Trophoblast cell (in vitro differentiated cells and primary cell): ENCODE data around the gene CFL1. TPM values are rescaled to one million over a fixed set of nuclear protein-coding genes. Genes with fewer than 3 reads are reported as not detected.
A peak's percentile ranks its signal among the peaks of the same experiment; 100 is the strongest.

ENCODE experiments used
- DNase-seq, 2 donors: peaks; one replicate each; pipeline ENCODE4 v3.0.0-alpha.2; 2016
- H2AFZ ChIP-seq: 2 replicates; pipeline ENCODE4 v1.6.1; 2013; ENCODE audit warnings: low read length, moderate library complexity, mild to moderate bottlenecking; ENCODE audit not compliant: insufficient read depth, poor library complexity
- H2AK5ac ChIP-seq: 2 replicates; pipeline ENCODE4 v1.6.1; 2013; ENCODE audit warnings: mild to moderate bottlenecking, low read length
- H2BK120ac ChIP-seq: 2 replicates; pipeline ENCODE4 v1.6.1; 2013; ENCODE audit warnings: low read length, mild to moderate bottlenecking, moderate library complexity; ENCODE audit not compliant: insufficient read depth, poor library complexity
- H2BK12ac ChIP-seq: 2 replicates; pipeline ENCODE4 v1.6.1; 2013; ENCODE audit warnings: mild to moderate bottlenecking, low read length, moderate library complexity
- H2BK5ac ChIP-seq: 2 replicates; pipeline ENCODE4 v1.6.1; 2013; ENCODE audit warnings: low read length, low read depth, moderate library complexity, mild to moderate bottlenecking; ENCODE audit not compliant: poor library complexity
- H3K14ac ChIP-seq: 2 replicates; pipeline ENCODE4 v1.6.1; 2013; ENCODE audit warnings: mild to moderate bottlenecking, low read length
- H3K18ac ChIP-seq: 2 replicates; pipeline ENCODE4 v1.6.1; 2013; ENCODE audit warnings: mild to moderate bottlenecking, low read length
- H3K23ac ChIP-seq: 2 replicates; pipeline ENCODE4 v1.6.1; 2013; ENCODE audit warnings: low read length
- H3K27ac ChIP-seq: 2 replicates; pipeline ENCODE4 v1.5.1; 2013; ENCODE audit warnings: low read depth, mild to moderate bottlenecking, inconsistent platforms, low read length, moderate library complexity
- H3K27me3 ChIP-seq: 2 replicates; pipeline ENCODE4 v1.6.1; 2013; ENCODE audit warnings: inconsistent platforms, mild to moderate bottlenecking, low read length, moderate library complexity; ENCODE audit not compliant: insufficient read depth
- H3K36me3 ChIP-seq, 2 experiments: 1 replicate in 1 of 2; 2 replicates in 1 of 2; pipeline ENCODE4 v1.6.1; 2013; ENCODE audit warnings: low read length in 2 of 2, mild to moderate bottlenecking in 2 of 2, moderate library complexity in 1 of 2; ENCODE audit not compliant: insufficient read depth in 2 of 2, control insufficient read depth in 1 of 2
- H3K4ac ChIP-seq: 2 replicates; pipeline ENCODE4 v1.6.1; 2013; ENCODE audit warnings: low read depth, mild to moderate bottlenecking, low read length, moderate library complexity
- H3K4me1 ChIP-seq, 2 experiments: 1 replicate in 1 of 2; 2 replicates in 1 of 2; pipeline ENCODE4 v1.6.1; 2013; ENCODE audit warnings: low read length in 2 of 2, mild to moderate bottlenecking in 2 of 2, moderate library complexity in 1 of 2; ENCODE audit not compliant: insufficient read depth in 2 of 2, control insufficient read depth in 1 of 2
- H3K4me2 ChIP-seq: 2 replicates; pipeline ENCODE4 v1.6.1; 2013; ENCODE audit warnings: inconsistent platforms, mild to moderate bottlenecking, low read length, moderate library complexity
- H3K4me3 ChIP-seq: 2 replicates; pipeline ENCODE4 v1.5.1; 2013; ENCODE audit warnings: mild to moderate bottlenecking, low read depth, low read length, inconsistent platforms
- H3K79me1 ChIP-seq: one replicate; pipeline ENCODE4 v1.6.1; 2013; ENCODE audit warnings: low read length
- H3K79me2 ChIP-seq: 2 replicates; pipeline ENCODE4 v1.6.1; 2013; ENCODE audit warnings: low read length, mild to moderate bottlenecking; ENCODE audit not compliant: control insufficient read depth, insufficient read depth, poor library complexity
- H3K9ac ChIP-seq: 2 replicates; pipeline ENCODE4 v1.6.1; 2013; ENCODE audit warnings: mild to moderate bottlenecking, low read length
- H3K9me3 ChIP-seq: 2 replicates; pipeline ENCODE4 v1.6.1; 2013; ENCODE audit warnings: low read depth, mild to moderate bottlenecking, control low read depth, inconsistent platforms, low read length; ENCODE audit not compliant: insufficient read depth
- H4K12ac ChIP-seq: 2 replicates; pipeline ENCODE4 v1.6.1; 2013; ENCODE audit warnings: low read depth, mild to moderate bottlenecking, low read length, moderate library complexity
- H4K8ac ChIP-seq: 2 replicates; pipeline ENCODE4 v1.6.1; 2013; ENCODE audit warnings: low read depth, mild to moderate bottlenecking, low read length, moderate library complexity
- H4K91ac ChIP-seq: one replicate; pipeline ENCODE4 v1.6.1; 2013; ENCODE audit warnings: low read depth, mild to moderate bottlenecking, low read length, moderate library complexity
- WGBS: extraction: QIAGEN DNeasy Blood & Tissue Kit; methylation state at CpG from one replicate; pipeline ENCODE4 v1.1.7; 2013; ENCODE audit warnings: missing lambda C conversion rate; ENCODE audit not compliant: insufficient read length, insufficient coverage; ENCODE audit errors: extremely low coverage; 5-methylcytosine and 5-hydroxymethylcytosine counted together
- polyA plus RNA-seq: library from polyadenylated mRNA; stranded (reverse); fragments of 200-250 nt; gene quantifications from 2 replicates; pipeline ENCODE4 v1.2.3, GENCODE V29; 2013

Gene CFL1
- 1,240 and 1,283 TPM in 2 replicates for polyA plus RNA-seq

- no CpG with 5 or more reads among the region's 92 CpGs for WGBS
- peaks cover 17 to 18% of the 10 kb centered on the region in 2 experiments for H3K4me1 ChIP-seq
Measured at GRCh38 chr11:65857853-65858680, at the start of gene CFL1. CFL1 (minus strand) TSS chr11:65858180; CDS start chr11:65858099, 81 bp downstream.

DNA sequence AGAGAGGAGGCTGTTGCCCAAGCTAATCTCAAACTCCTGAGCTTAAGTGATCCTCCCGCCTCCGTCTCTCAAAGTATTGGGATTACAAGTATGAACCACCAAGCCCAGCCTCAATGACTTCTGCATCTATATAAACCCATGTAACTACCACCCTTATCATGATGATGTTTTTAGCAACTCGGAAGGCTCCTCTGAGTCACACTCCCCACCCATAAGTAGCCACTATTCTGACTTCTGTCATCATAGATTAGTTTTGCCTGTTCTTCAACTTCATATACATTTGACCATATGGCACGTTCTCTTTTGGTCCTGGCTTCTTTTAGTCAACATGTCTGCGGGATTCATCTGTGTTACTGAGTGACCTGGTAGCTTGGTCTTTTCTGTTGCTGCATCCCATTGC is 48.6 kb upstream of the CFL1 start:
- no peak overlapping the region for H2BK120ac ChIP-seq
- H3K36me3 ChIP-seq = no peaks in the 10 kb centered on the region
- WGBS = no CpG with 5 or more reads among the region's 5 CpGs
- H2AFZ ChIP-seq = no peak overlapping the region
- no peaks in the 10 kb centered on the region for H3K79me2 ChIP-seq
- H4K91ac ChIP-seq = no peak overlapping the region
- H2AK5ac ChIP-seq = no peak overlapping the region
- H3K23ac ChIP-seq = no peak overlapping the region
- H3K4me1 ChIP-seq = peaks cover 17 to 22% of the 10 kb centered on the region in 2 experiments
- H2BK5ac ChIP-seq = no peak overlapping the region
- H3K4me3 ChIP-seq = no peak overlapping the region
- H4K8ac ChIP-seq = no peak overlapping the region
- H3K9ac ChIP-seq = no peak overlapping the region
- no peaks in the 10 kb centered on the region for H3K27me3 ChIP-seq
- H3K14ac ChIP-seq = no peak overlapping the region
- no peaks in the 10 kb centered on the region for H3K9me3 ChIP-seq
- no peak overlapping the region for H3K4me2 ChIP-seq
- H2BK12ac ChIP-seq = no peak overlapping the region
- peaks cover 7% of the 10 kb centered on the region for H3K79me1 ChIP-seq
- H4K12ac ChIP-seq = no peak overlapping the region
- no peak overlapping the region for H3K4ac ChIP-seq
- peak in 1 of 2 donors; percentile 42 for DNase-seq
- no peak overlapping the region for H3K27ac ChIP-seq
- no peak overlapping the region for H3K18ac ChIP-seq

More at GRCh38 chr11:65857853-65858680, at the start of gene CFL1:
- peak within 1 kb of the TSS; percentile 91 for H3K4me2 ChIP-seq
- H3K36me3 ChIP-seq = peaks cover 52 to 53% of the 10 kb centered on the region in 2 experiments
- H4K91ac ChIP-seq = peak within 1 kb of the TSS; percentile 98
- H2BK5ac ChIP-seq = peak within 1 kb of the TSS; percentile 89
- H3K27me3 ChIP-seq = no peaks in the 10 kb centered on the region
- H2AK5ac ChIP-seq = peak within 1 kb of the TSS; percentile 97
- peak within 1 kb of the TSS; percentile 59 for H4K8ac ChIP-seq
- peak within 1 kb of the TSS; percentile 31 for H2BK12ac ChIP-seq
- peaks cover 30% of the 10 kb centered on the region for H3K79me1 ChIP-seq
- peak within 1 kb of the TSS; percentile 93 for H2BK120ac ChIP-seq
- peak within 1 kb of the TSS; percentile 59 for H2AFZ ChIP-seq
- H3K14ac ChIP-seq = peak within 1 kb of the TSS; percentile 99
- peak within 1 kb of the TSS; percentile 97 for H3K27ac ChIP-seq
- H3K18ac ChIP-seq = peak within 1 kb of the TSS; percentile 95
- no peak within 1 kb of the TSS for H3K23ac ChIP-seq
- peak within 1 kb of the TSS; percentile 98 for H3K9ac ChIP-seq
- H3K79me2 ChIP-seq = peaks cover 35% of the 10 kb centered on the region
- H4K12ac ChIP-seq = peak within 1 kb of the TSS; percentile 89
- peaks cover 2% of the 10 kb centered on the region for H3K9me3 ChIP-seq
- peak within 1 kb of the TSS; percentile 98 for H3K4me3 ChIP-seq
- H3K4ac ChIP-seq = peak within 1 kb of the TSS; percentile 98
- DNase-seq = peak; percentile 98 to 99

DNA sequence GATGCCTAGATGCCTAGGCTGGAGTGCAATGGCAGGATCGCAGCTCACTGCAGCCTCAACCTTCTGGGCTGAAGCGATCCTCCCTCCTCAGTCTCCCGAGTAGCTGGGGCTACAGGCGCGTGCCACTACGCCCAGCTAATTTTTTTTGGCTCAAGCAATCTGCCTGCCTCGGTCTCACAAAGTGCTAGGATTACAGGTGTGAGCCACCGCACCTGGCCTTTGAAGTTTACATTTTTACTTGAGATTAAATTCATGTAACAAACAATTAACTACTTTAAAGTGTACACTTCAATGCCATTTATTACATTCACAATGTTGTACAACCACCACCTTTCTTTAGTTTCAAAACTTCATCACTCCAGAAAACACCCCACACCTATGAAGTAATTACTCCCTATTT is 45.7 kb upstream of the CFL1 start:
- DNase-seq = no peak
- peaks cover 8% of the 10 kb centered on the region for H3K79me2 ChIP-seq
- H2AK5ac ChIP-seq = no peak overlapping the region
- H3K4ac ChIP-seq = no peak overlapping the region
- H2BK5ac ChIP-seq = no peak overlapping the region
- H3K9me3 ChIP-seq = no peaks in the 10 kb centered on the region
- no peak overlapping the region for H3K9ac ChIP-seq
- H4K91ac ChIP-seq = peak overlapping the region; percentile 16
- no peak overlapping the region for H3K14ac ChIP-seq
- H3K27me3 ChIP-seq = peaks cover 13% of the 10 kb centered on the region
- no peak overlapping the region for H3K4me3 ChIP-seq
- no peak overlapping the region for H4K8ac ChIP-seq
- no CpG with 5 or more reads among the region's 8 CpGs for WGBS
- no peak overlapping the region for H3K18ac ChIP-seq
- H3K4me2 ChIP-seq = no peak overlapping the region
- H2BK12ac ChIP-seq = no peak overlapping the region
- no peaks in the 10 kb centered on the region for H3K36me3 ChIP-seq
- no peak overlapping the region for H3K27ac ChIP-seq
- H3K79me1 ChIP-seq = peaks cover 20% of the 10 kb centered on the region
- no peak overlapping the region for H2AFZ ChIP-seq
- H2BK120ac ChIP-seq = peak overlapping the region; percentile 55
- no peak overlapping the region for H4K12ac ChIP-seq
- peaks cover 33 to 38% of the 10 kb centered on the region in 2 experiments for H3K4me1 ChIP-seq
- no peak overlapping the region for H3K23ac ChIP-seq

DNA sequence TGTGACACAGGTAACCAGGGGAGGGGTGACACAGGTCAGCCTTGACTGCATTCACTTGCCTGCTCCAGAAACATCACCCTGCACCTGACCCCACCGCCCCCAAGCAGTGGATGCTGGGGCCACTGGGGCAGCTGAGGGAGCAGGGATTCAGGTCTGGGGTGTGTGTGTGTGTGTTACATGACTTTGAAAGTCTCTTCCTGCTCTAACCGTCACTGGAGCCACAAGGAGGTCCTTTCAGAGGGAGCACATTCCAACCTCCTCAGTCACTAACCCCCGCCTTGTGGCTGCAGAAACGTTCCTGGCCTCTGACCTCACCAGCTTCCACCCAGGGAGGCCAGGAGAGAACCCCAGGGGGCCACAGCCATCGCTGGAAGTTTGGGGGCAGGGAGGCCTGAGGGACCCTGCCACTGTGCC is 45.1 kb upstream of the CFL1 start:
- no peak overlapping the region for H4K12ac ChIP-seq
- H2BK5ac ChIP-seq = no peak overlapping the region
- no peaks in the 10 kb centered on the region for H3K9me3 ChIP-seq
- no peaks in the 10 kb centered on the region for H3K36me3 ChIP-seq
- H3K4me1 ChIP-seq = peaks cover 33 to 38% of the 10 kb centered on the region in 2 experiments
- H3K14ac ChIP-seq = no peak overlapping the region
- peaks cover 13% of the 10 kb centered on the region for H3K27me3 ChIP-seq
- peaks cover 20% of the 10 kb centered on the region for H3K79me1 ChIP-seq
- WGBS = no CpG with 5 or more reads among the region's 5 CpGs
- peak overlapping the region; percentile 51 for H2BK12ac ChIP-seq
- no peak overlapping the region for H2AK5ac ChIP-seq
- H3K4ac ChIP-seq = no peak overlapping the region
- peak; percentile 68 to 72 for DNase-seq
- no peak overlapping the region for H3K23ac ChIP-seq
- peak overlapping the region; percentile 25 for H3K4me2 ChIP-seq
- no peak overlapping the region for H2AFZ ChIP-seq
- no peak overlapping the region for H3K4me3 ChIP-seq
- H4K8ac ChIP-seq = peak overlapping the region; percentile 12
- peak overlapping the region; percentile 29 for H3K27ac ChIP-seq
- no peak overlapping the region for H3K18ac ChIP-seq
- H3K79me2 ChIP-seq = peaks cover 8% of the 10 kb centered on the region
- H2BK120ac ChIP-seq = peak overlapping the region; percentile 5
- no peak overlapping the region for H4K91ac ChIP-seq
- no peak overlapping the region for H3K9ac ChIP-seq
